Endodermal cell (in vitro differentiated cells): Measurements from ENCODE around the gene OSBPL8. TPM values are rescaled to one million over a fixed set of nuclear protein-coding genes. Genes with fewer than 3 reads are reported as not detected.
"Not testable (repeated sequence)": the region's sequence is repeated elsewhere in the genome, so short reads cannot be mapped to it uniquely, and the experiment has no call there.

Experiments used
- DNase-seq: peaks from one replicate; pipeline ENCODE4 v3.0.0-alpha.2; 2017
- H3K27ac ChIP-seq: 2 replicates; pipeline ENCODE4 v1.5.1; 2013; ENCODE audit warnings: mild to moderate bottlenecking, low read depth, low read length, moderate library complexity
- H3K27me3 ChIP-seq: 2 replicates; pipeline ENCODE4 v1.6.1; 2013; ENCODE audit warnings: mild to moderate bottlenecking, low read length, moderate library complexity; ENCODE audit not compliant: insufficient read depth, control insufficient read depth, poor library complexity, severe bottlenecking
- H3K36me3 ChIP-seq: 2 replicates; pipeline ENCODE4 v1.7.0; 2013; ENCODE audit warnings: mild to moderate bottlenecking, low read length, moderate library complexity; ENCODE audit not compliant: control insufficient read depth, insufficient read depth
- H3K4me1 ChIP-seq: one replicate; pipeline ENCODE4 v1.7.0; 2013; ENCODE audit warnings: low read length; ENCODE audit not compliant: control insufficient read depth, insufficient read depth
- H3K4me3 ChIP-seq: 2 replicates; pipeline ENCODE4 v1.5.1; 2013; ENCODE audit warnings: mild to moderate bottlenecking, low read length, moderate library complexity
- H3K9ac ChIP-seq: 2 replicates; pipeline ENCODE4 v1.6.1; 2013; ENCODE audit warnings: mild to moderate bottlenecking, low read length, moderate library complexity; ENCODE audit not compliant: poor library complexity, severe bottlenecking; ENCODE audit errors: extremely low read depth
- H3K9me3 ChIP-seq: 2 replicates; pipeline ENCODE4 v1.6.1; 2013; ENCODE audit warnings: mild to moderate bottlenecking, low read length, moderate library complexity; ENCODE audit not compliant: control insufficient read depth
- H3K27ac Mint-ChIP-seq: 2 replicates; pipeline ENCODE4 v1.8.0; 2020; ENCODE audit warnings: mixed read lengths
- H3K27me3 Mint-ChIP-seq: 2 replicates; pipeline ENCODE4 v1.8.0; 2021; ENCODE audit warnings: mild to moderate bottlenecking, mixed read lengths; ENCODE audit not compliant: insufficient read depth
- H3K36me3 Mint-ChIP-seq: 2 replicates; pipeline ENCODE4 v1.8.0; 2020; ENCODE audit warnings: low read depth, mixed read lengths
- H3K4me1 Mint-ChIP-seq: 2 replicates; pipeline ENCODE4 v1.8.0; 2020; ENCODE audit warnings: mixed read lengths
- H3K4me3 Mint-ChIP-seq: 2 replicates; pipeline ENCODE4 v1.8.0; 2020; ENCODE audit warnings: mild to moderate bottlenecking, moderate library complexity, mixed read lengths
- H3K9me3 Mint-ChIP-seq: 2 replicates; pipeline ENCODE4 v1.8.0; 2020; ENCODE audit warnings: mild to moderate bottlenecking, mixed read lengths
- WGBS, 2 experiments: methylation state at CpG; one replicate each; pipeline versions ENCODE4 v1.1.5 to v1.1.7; 2013; ENCODE audit warnings: missing lambda C conversion rate in 2 of 2, mixed read lengths in 1 of 2; ENCODE audit not compliant: insufficient coverage in 1 of 2, insufficient read length in 1 of 2; 5-methylcytosine and 5-hydroxymethylcytosine counted together
- total RNA-seq, 2 donors: library from RNA; stranded (reverse); fragmentation: NEBNext Ultra II Directional in 1 of 2; extraction: Animal tissue kit (Norgen Biotek cat#: 25700) in 1 of 2; gene quantifications; 2 replicates in 1 of 2; 3 replicates in 1 of 2; pipeline ENCODE4 v1.2.1, GENCODE V29; 2021
- TF ChIP-seq, protein P1 (sequence below): fragments of 200-600 bp; sonication (generic); conservative IDR thresholded peaks from 2 replicates; pipeline ENCODE4 v1.5.0; 2021; ENCODE audit warnings: antibody characterized with exemption, mild to moderate bottlenecking

The OSBPL8 gene
- total RNA-seq, 2 donors from 2014 or later = 44.0 to 58.8 TPM

DNA sequence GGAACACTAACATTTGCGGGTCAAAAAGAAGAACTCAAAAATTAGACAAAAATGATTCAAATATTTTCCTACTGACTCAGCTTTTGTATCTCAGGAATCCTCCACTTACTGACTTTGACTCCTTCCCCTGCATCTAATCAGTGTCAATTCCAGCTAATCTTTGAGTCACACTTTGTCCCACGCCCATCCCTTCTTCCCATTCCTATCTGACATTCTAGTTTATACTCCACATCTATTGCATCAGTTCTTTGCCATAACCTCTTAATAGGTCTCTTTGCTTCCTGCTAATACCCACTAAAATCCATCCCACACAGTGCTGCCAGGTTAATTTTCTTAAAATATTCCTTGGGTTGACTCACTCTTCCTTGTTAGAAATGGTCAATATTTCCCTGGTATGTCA is 230.4 kb downstream of the OSBPL8 start:
- Histone ChIP-seq H3K36me3 (peaks cover 3% of the 10 kb centered on the region), H3K4me1 (no peaks in the 10 kb centered on the region), H3K9ac (no peak overlapping the region), H3K9me3 (peaks cover 28% of the 10 kb centered on the region), H3K27me3 (no peaks in the 10 kb centered on the region), H3K27ac (no peak overlapping the region), H3K4me3 (peak overlapping the region; percentile 5)
- Mint-ChIP-seq H3K27me3 (no peaks in the 10 kb centered on the region), H3K4me3 (no peak overlapping the region), H3K9me3 (peaks cover 33% of the 10 kb centered on the region), H3K27ac (no peak overlapping the region), H3K36me3 (peaks cover 5% of the 10 kb centered on the region), H3K4me1 (peaks cover 4% of the 10 kb centered on the region)
- no peak for DNase-seq
- 84 to 88% methylated on average over 2 of the region's 2 CpGs for WGBS, 2 experiments
- TF ChIP-seq, protein P1, sequence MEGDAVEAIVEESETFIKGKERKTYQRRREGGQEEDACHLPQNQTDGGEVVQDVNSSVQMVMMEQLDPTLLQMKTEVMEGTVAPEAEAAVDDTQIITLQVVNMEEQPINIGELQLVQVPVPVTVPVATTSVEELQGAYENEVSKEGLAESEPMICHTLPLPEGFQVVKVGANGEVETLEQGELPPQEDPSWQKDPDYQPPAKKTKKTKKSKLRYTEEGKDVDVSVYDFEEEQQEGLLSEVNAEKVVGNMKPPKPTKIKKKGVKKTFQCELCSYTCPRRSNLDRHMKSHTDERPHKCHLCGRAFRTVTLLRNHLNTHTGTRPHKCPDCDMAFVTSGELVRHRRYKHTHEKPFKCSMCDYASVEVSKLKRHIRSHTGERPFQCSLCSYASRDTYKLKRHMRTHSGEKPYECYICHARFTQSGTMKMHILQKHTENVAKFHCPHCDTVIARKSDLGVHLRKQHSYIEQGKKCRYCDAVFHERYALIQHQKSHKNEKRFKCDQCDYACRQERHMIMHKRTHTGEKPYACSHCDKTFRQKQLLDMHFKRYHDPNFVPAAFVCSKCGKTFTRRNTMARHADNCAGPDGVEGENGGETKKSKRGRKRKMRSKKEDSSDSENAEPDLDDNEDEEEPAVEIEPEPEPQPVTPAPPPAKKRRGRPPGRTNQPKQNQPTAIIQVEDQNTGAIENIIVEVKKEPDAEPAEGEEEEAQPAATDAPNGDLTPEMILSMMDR = no peak

DNA sequence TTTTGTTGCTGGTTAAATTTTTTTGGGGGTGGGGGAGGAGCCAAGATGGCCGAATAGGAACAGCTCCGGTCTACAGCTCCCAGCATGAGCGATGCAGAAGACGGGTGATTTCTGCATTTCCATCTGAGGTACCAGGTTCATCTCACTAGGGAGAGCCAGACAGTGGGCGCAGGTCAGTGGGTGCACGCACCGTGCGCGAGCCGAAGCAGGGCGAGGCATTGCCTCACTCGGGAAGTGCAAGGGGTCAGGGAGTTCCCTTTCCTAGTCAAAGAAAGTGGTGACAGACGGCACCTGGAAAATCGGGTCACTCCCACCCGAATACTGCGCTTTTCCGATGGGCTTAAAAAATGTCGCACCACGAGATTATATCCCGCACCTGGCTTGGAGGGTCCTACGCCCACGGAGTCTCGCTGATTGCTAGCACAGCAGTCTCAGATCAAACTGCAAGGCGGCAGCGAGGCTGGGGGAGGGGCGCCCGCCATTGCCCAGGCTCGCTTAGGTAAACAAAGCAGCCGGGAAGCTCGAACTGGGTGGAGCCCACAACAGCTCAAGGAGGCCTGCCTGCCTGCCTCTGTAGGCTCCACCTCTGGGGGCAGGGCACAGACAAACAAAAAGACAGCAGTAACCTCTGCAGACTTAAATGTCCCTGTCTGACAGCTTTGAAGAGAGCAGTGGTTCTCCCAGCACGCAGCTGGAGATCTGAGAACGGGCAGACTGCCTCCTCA is 239.8 kb downstream of the OSBPL8 start:
- H3K9me3 ChIP-seq, H3K9ac ChIP-seq, H3K27ac ChIP-seq, H3K4me1 Mint-ChIP-seq, H3K27me3 Mint-ChIP-seq, H3K4me1 ChIP-seq, H3K36me3 ChIP-seq, H3K27me3 ChIP-seq, H3K36me3 Mint-ChIP-seq: not testable (repeated sequence)
- 51 to 55% methylated on average over 7 to 29 of the region's 32 CpGs for WGBS, 2 experiments
- H3K9me3 Mint-ChIP-seq = peaks cover 27% of the 10 kb centered on the region
- DNase-seq = peak; percentile 25
- H3K4me3 Mint-ChIP-seq = peak overlapping the region; percentile 58
- peak overlapping the region; percentile 14 for H3K4me3 ChIP-seq
- peak overlapping the region; percentile 80 for H3K27ac Mint-ChIP-seq

DNA sequence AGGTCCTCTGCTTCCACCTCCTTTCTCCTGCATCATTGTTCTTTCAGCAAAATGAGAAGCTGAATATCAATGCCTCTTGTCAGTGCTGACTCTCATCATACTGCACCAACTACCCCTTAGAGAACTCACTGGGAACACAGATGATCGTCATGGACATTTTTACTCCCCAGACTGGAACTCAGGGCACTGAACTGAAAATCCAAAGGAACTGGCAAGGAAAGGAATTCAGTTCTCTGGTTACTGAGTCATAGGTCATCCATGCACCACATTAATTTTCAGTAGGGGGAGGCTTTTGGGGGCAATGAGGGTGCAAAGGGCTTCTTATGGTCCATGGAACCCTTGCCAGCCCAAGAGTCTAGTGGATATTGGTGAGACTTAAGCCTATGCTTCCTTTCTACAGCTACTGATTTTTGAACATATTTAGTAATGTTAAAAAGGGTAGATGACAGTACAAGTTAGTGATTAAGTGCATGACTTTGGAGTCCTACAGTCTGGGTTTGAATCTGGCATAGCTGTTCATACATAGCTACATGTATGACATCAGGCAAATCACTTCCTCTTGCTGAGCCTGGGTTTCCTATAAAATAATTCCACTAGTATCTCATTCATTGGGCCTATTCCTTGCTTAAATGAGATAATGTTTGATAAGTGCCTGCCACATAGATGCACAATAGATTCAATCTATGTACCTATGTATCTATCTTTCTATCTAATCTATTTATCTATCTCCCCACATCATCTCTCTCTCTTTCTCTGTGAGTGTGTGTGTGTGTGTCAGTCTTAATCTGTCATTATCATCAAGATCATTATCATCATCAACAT is 240.6 kb downstream of the OSBPL8 start:
- TF ChIP-seq, protein P1 = no peak
- H3K4me1 ChIP-seq = no peaks in the 10 kb centered on the region
- no peak overlapping the region for H3K27ac ChIP-seq
- Mint-ChIP-seq H3K27ac (no peak overlapping the region), H3K9me3 (peaks cover 25% of the 10 kb centered on the region), H3K27me3 (peaks cover 8% of the 10 kb centered on the region), H3K4me3 (peak overlapping the region; percentile 58), H3K4me1 (no peaks in the 10 kb centered on the region), H3K36me3 (no peaks in the 10 kb centered on the region)
- peaks cover 7% of the 10 kb centered on the region for H3K9me3 ChIP-seq
- no peak for DNase-seq
- no peaks in the 10 kb centered on the region for H3K27me3 ChIP-seq
- WGBS, 2 experiments = 96 to 100% methylated on average over 1 of the region's 1 CpG
- peak overlapping the region; percentile 14 for H3K4me3 ChIP-seq
- H3K9ac ChIP-seq = no peak overlapping the region
- H3K36me3 ChIP-seq = no peaks in the 10 kb centered on the region
